GM23338 (cell line): ENCODE measurements around the gene TRMT2A. TPM values are rescaled to one million over a fixed set of nuclear protein-coding genes. Genes with fewer than 3 reads are reported as not detected.

ENCODE experiments used
- ATAC-seq: fragments of 200-7000 bp; cut with Tn5 transposase; 3 replicates; pipeline ENCODE4 v1.9.1; 2020
- DNase-seq: peaks from one replicate; pipeline ENCODE4 v3.0.0-alpha.2; 2015; ENCODE audit warnings: low spot score
- H2AFZ ChIP-seq: fragments of 200-600 bp; sonication (generic); 2 replicates; pipeline ENCODE4 v1.8.0; 2016; ENCODE audit warnings: antibody characterized with exemption, mild to moderate bottlenecking, moderate library complexity
- H3F3A ChIP-seq: fragments of 200-600 bp; sonication (generic); replicated peaks from 2 replicates; pipeline ENCODE4 v1.8.0; 2017; ENCODE audit warnings: antibody characterized with exemption, mixed run types, low read depth
- H3K27ac ChIP-seq: fragments of 200-600 bp; sonication (generic); 2 replicates; pipeline ENCODE4 v1.6.1; 2016; ENCODE audit warnings: low read depth
- H3K27me3 ChIP-seq: fragments of 200-600 bp; sonication (generic); 2 replicates; pipeline ENCODE4 v1.8.0; 2016; ENCODE audit warnings: mild to moderate bottlenecking, mixed run types, moderate library complexity; ENCODE audit not compliant: insufficient read depth
- H3K36me3 ChIP-seq: fragments of 200-600 bp; sonication (generic); 2 replicates; pipeline ENCODE4 v1.8.0; 2016; ENCODE audit warnings: mild to moderate bottlenecking; ENCODE audit not compliant: insufficient read depth
- H3K4me1 ChIP-seq: fragments of 200-600 bp; sonication (generic); 2 replicates; pipeline ENCODE4 v1.8.0; 2016; ENCODE audit warnings: mild to moderate bottlenecking, moderate library complexity; ENCODE audit not compliant: insufficient read depth
- H3K4me2 ChIP-seq: fragments of 200-600 bp; sonication (generic); 2 replicates; pipeline ENCODE4 v1.7.1; 2017; ENCODE audit warnings: mixed run types
- H3K4me3 ChIP-seq: fragments of 200-600 bp; sonication (generic); 2 replicates; pipeline ENCODE4 v1.6.1; 2016; ENCODE audit warnings: mixed run types
- H3K79me2 ChIP-seq: fragments of 200-600 bp; sonication (generic); replicated peaks from 2 replicates; pipeline ENCODE4 v1.8.0; 2017; ENCODE audit warnings: mild to moderate bottlenecking; ENCODE audit not compliant: insufficient read depth
- H3K9me2 ChIP-seq: fragments of 200-600 bp; sonication (generic); 2 replicates; pipeline ENCODE4 v1.8.0; 2017; ENCODE audit not compliant: insufficient read depth
- H4K20me1 ChIP-seq: fragments of 200-600 bp; sonication (generic); replicated peaks from 2 replicates; pipeline ENCODE4 v1.8.0; 2017; ENCODE audit warnings: mild to moderate bottlenecking; ENCODE audit not compliant: insufficient read depth
- H3K27ac Mint-ChIP-seq: 2 replicates; pipeline ENCODE4 v1.8.0; 2020; ENCODE audit warnings: inconsistent platforms, mild to moderate bottlenecking, moderate library complexity, mixed read lengths
- H3K27me3 Mint-ChIP-seq: 3 replicates; pipeline ENCODE4 v1.8.0; 2022; ENCODE audit warnings: low read depth, mild to moderate bottlenecking, moderate library complexity, mixed read lengths, inconsistent platforms; ENCODE audit not compliant: insufficient read depth, poor library complexity
- H3K36me3 Mint-ChIP-seq: 3 replicates; pipeline ENCODE4 v1.8.0; 2021; ENCODE audit warnings: low read depth, mild to moderate bottlenecking, inconsistent platforms, moderate library complexity, mixed read lengths
- H3K4me1 Mint-ChIP-seq: 3 replicates; pipeline ENCODE4 v1.8.0; 2020; ENCODE audit warnings: mild to moderate bottlenecking, inconsistent platforms, mixed read lengths
- H3K4me3 Mint-ChIP-seq: 3 replicates; pipeline ENCODE4 v1.8.0; 2021; ENCODE audit warnings: moderate library complexity, mild to moderate bottlenecking, inconsistent platforms, mixed read lengths
- H3K9me3 Mint-ChIP-seq: 3 replicates; pipeline ENCODE4 v1.8.0; 2020; ENCODE audit warnings: moderate library complexity, mild to moderate bottlenecking, inconsistent platforms, mixed read lengths
- EZH2 ChIP-seq: fragments of 200-600 bp; sonication (generic); IDR thresholded peaks from one replicate; pipeline ENCODE4 v1.8.0; 2017; ENCODE audit warnings: antibody characterized with exemption, mild to moderate bottlenecking, low read depth; ENCODE audit not compliant: unreplicated experiment
- EZH2phosphoT487 ChIP-seq: fragments of 200-600 bp; sonication (generic); IDR thresholded peaks from one replicate; pipeline ENCODE4 v1.8.1; 2018; ENCODE audit warnings: antibody characterized with exemption; ENCODE audit not compliant: unreplicated experiment
- JUNB ChIP-seq: IDR thresholded peaks from one replicate; pipeline ENCODE4 v1.6.1; 2016; ENCODE audit warnings: antibody characterized with exemption; ENCODE audit not compliant: unreplicated experiment
- POLR2AphosphoS5 ChIP-seq: IDR thresholded peaks from 2 replicates; pipeline ENCODE4 v1.6.1; 2016; ENCODE audit warnings: antibody characterized with exemption, low read depth
- REST ChIP-seq: IDR thresholded peaks from one replicate; pipeline ENCODE4 v1.6.1; 2018; ENCODE audit warnings: antibody characterized with exemption; ENCODE audit not compliant: unreplicated experiment
- STAT1 ChIP-seq: IDR thresholded peaks from one replicate; pipeline ENCODE4 v1.6.1; 2016; ENCODE audit warnings: antibody characterized with exemption; ENCODE audit not compliant: unreplicated experiment
- ZNF462 ChIP-seq: fragments of 250-450 bp; sonication (Bioruptor Pico); IDR thresholded peaks from 2 replicates; pipeline ENCODE4 v1.5.0; 2020; ENCODE audit warnings: mild to moderate bottlenecking, moderate library complexity
- polyA plus RNA-seq: library from polyadenylated mRNA; unstranded; fragments of >200 nt; fragmentation: Nextera tagmentation; extraction: Ambion mirVana; gene quantifications from 2 replicates; pipeline ENCODE4 v1.2.1, GENCODE V29; 2016
- total RNA-seq: library from RNA; depleted of rRNA; stranded (reverse); fragments of >200 nt; shearing (Covaris generic); gene quantifications from 2 replicates; pipeline ENCODE4 v1.2.3, GENCODE V29; 2014

TRMT2A gene
- total and polyA plus RNA-seq, 2 experiments from 2014 or later, result 41.3 to 61.3 TPM

- TF ChIP-seq EZH2, result no peak
- no peak for TF ChIP-seq STAT1
- TF ChIP-seq ZNF462 (CRISPR knock-in tag), result no peak
Measured at GRCh38 chr22:20148414-20148813, 31.4 kb upstream of the TRMT2A start (continued).

- no peak overlapping the region for H3K27ac Mint-ChIP-seq
- H3K27me3 Mint-ChIP-seq, result no peaks in the 10 kb centered on the region
- Histone ChIP-seq H3K4me3 (no peak overlapping the region), H3K4me1 (no peaks in the 10 kb centered on the region), H4K20me1 (no peaks in the 10 kb centered on the region), H3K27me3 (no peaks in the 10 kb centered on the region), H3K4me2 (no peak overlapping the region), H3K27ac (no peak overlapping the region), H3K79me2 (no peaks in the 10 kb centered on the region), H2AFZ (no peak overlapping the region), H3K9me2 (no peaks in the 10 kb centered on the region), H3F3A (no peaks in the 10 kb centered on the region), H3K36me3 (no peaks in the 10 kb centered on the region)
- DNase-seq, result no peak
- H3K9me3 Mint-ChIP-seq, result no peaks in the 10 kb centered on the region
- no peaks in the 10 kb centered on the region for H3K36me3 Mint-ChIP-seq
- no peak for ATAC-seq
- no peaks in the 10 kb centered on the region for H3K4me1 Mint-ChIP-seq
- no peak overlapping the region for H3K4me3 Mint-ChIP-seq
- TF ChIP-seq EZH2phosphoT487, result no peak
- no peak for TF ChIP-seq STAT1
- no peak for TF ChIP-seq EZH2
- no peak for TF ChIP-seq POLR2AphosphoS5
- TF ChIP-seq REST, result no peak
- no peak for TF ChIP-seq JUNB
Measured at GRCh38 chr22:20147237-20147988, 30.4 kb upstream of the TRMT2A start.
